ENCODE data around the gene PALLD.
"Not testable (repeated sequence)": the region's sequence is repeated elsewhere in the genome, so short reads cannot be mapped to it uniquely, and the experiment has no call there.

Gene PALLD

GRCh38 chr4:168928875-168929274 lies 432.0 kb downstream of the PALLD start:
- DNase-seq, result no peak

DNA sequence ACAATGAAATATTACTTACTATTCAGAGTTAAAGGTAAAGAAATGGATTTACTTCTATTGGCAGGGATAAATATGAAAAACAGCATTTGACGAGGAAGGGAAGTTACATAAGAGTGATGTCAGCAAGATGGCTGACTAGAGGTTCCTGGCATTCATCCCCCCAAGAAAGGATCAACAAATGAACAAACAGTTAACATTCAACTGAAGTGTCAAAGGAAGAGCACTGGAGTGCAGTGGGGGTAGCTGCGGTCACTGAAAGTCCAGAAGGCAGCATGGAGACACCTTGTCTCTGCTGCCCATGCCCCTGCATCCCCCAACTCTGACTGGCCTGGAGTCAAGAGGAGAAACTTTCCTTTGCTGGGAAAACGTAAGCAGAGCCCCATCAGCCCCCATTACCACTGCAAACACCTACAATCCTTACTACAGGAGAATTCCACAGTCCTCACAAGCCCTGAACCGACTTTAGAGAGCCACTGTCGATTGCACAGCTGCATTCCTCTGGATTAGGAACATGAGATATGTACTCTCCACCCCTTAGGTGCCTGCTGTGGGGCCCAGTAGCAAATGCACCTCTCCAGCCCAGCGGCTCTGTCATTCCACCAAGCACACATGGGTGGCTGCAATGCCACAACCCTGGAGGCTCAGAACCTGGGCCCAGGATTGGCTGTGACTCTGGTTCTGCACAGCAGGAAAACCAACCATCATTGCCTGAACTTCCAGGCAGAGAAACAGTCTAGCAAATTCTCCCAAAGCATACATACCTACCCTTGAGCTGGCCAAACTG lies 433.8 kb downstream of the PALLD start:
- DNase-seq, result no peak

DNA sequence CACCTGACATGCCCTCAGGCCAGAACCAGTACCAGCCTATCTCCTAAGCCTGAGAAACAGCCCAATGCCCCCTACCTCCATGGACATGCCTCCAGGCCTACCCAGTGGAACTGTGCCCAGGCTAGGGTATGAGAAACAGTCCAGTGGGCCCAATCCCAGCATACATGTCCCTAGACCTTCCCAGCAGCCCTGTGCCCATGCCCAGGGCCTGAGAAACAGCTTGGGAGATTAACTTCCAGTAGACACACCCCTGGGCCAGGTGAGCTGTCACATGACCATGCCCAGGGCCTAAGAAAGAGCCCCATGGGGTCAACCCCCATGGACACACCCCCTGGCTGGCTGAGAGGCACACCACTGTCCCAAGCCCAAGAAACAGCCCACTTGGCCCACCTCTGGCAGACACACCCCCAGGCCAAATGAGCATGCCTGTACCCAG lies 434.4 kb downstream of the PALLD start:
- DNase-seq, result no peak

GRCh38 chr4:168932138-168932537 lies 435.3 kb downstream of the PALLD start:
- DNase-seq, result no peak

- DNase-seq, result no peak
Observed at GRCh38 chr4:168933423-168933822, 436.6 kb downstream of the PALLD start.

DNA sequence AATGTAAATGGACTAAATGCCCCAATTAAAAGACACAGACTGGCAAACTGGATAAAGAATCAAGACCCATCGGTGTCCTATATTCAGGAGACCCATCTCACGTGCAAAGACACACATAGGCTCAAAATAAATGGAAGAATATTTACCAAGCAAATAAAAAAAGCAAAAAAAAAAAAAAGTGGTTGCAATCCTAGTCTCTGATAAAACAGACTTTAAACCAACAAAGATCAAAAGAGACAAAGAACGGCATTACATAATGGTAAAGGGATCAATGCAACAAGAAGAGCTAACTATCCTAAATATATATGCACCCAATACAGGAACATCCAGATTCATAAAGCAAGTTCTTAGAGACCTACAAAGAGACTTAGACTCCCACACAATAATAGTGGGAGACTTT lies 440.6 kb downstream of the PALLD start:
- DNase-seq, result not testable (repeated sequence)

GRCh38 chr4:168942985-168943384 lies 446.1 kb downstream of the PALLD start:
- DNase-seq, result no peak

GRCh38 chr4:168945291-168945690 lies 448.4 kb downstream of the PALLD start:
- DNase-seq, result no peak

DNA sequence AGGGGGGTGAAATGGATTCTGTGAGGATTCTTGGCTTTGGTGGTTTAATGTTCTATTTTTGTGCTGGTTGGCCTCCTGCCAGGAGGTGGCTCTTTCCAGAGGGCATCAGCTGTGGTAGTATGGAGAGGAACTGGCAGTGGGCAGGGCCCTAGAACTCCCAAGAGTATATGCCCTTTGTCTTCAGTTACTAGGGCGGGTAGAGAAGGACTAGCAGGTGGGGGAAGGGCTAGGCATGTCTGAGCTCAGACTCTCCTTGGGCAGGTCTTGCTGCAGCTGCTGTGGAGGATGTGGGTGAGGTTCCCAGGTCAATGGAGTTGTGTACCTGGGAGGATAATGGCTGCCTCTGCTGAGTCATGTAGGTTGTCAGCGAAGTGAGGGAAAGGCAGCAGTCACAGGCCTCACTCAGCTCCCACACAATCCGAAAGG lies 456.0 kb downstream of the PALLD start:
- not testable (repeated sequence) for DNase-seq

- DNase-seq, result no peak
Observed at GRCh38 chr4:168955674-168956073, 458.8 kb downstream of the PALLD start.

GRCh38 chr4:168960716-168961115 lies 463.9 kb downstream of the PALLD start:
- no peak for DNase-seq

DNA sequence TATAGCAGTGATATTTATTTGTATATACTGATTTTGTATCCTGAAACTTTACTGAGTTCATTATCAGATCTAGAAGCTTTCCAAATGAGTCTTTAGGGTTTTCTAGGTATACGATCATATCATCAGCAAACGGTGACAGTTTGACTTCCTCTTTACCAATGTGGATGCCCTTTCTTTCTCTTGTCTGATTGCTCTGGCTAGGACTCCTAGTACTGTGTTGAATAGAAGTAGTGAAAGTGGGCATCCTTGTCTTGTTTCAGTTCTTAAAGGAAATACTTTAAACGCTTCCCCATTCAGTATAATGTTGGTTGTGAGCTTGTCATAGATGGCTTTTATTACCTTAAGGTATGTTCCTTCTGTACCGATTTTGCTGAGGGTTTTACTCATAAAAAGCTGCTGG lies 475.7 kb downstream of the PALLD start:
- no peak for DNase-seq

Measured in NCI-H774 (cell line).